Ureter (tissue), 1 donor: ENCODE results near the gene TFDP3. TPM values are rescaled to one million over a fixed set of nuclear protein-coding genes. Genes with fewer than 3 reads are reported as not detected.

Experiments used
- DNase-seq: peaks from one replicate; pipeline ENCODE4 v3.0.0-alpha.2; 2020; ENCODE audit warnings: low spot score
- total RNA-seq: library from RNA; stranded (reverse); gene quantifications from one replicate; pipeline ENCODE4 v1.2.4, GENCODE V29; 2023
- donor health status: DM: yes; HTN: yes; CAD: no.

TFDP3 gene, protein sequence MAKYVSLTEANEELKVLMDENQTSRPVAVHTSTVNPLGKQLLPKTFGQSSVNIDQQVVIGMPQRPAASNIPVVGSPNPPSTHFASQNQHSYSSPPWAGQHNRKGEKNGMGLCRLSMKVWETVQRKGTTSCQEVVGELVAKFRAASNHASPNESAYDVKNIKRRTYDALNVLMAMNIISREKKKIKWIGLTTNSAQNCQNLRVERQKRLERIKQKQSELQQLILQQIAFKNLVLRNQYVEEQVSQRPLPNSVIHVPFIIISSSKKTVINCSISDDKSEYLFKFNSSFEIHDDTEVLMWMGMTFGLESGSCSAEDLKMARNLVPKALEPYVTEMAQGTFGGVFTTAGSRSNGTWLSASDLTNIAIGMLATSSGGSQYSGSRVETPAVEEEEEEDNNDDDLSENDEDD
- not detected for total RNA-seq

DNA sequence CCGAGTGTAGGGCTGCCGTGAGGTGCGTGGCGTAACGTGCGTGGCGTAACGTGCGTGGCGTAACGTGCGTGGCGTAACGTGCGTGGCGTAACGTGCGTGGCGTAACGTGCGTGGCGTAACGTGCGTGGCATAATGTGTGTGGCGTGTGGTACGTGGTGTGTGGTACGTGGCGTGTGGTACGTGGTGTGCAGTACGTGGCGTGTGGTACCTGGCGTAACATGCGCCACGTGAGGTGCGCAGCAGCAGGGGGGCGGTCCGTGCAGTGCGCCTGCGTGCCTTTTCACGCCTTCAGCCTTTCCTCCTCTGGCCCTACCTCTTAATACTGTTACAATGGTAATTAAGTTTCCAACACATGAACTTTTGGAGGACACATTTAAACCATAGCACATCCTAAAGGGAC, at the start of gene TFDP3:
Gene TFDP3, minus strand, starts transcription at position 26 of the 400 bp plus-strand sequence. CDS start 95 bp downstream, outside the sequence.
- no peak for DNase-seq

DNA sequence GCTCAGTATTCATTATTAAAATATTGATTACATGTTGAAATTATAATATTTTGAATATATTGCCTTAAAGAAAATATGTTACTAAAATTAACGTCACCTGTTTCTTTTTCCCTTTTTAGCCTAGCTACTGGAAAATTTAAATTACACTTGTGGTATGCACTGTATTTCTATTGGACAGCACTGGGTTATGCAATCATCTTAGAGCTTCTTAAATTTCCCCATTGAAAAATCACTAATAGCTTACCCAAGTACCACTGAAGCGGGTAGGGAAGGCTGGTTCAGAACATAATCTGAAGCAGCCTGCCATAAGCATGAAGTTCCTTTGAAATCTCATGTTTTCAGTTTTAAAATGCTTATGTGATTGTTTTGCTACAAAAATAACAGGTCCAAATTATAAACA, 49.5 kb upstream of the TFDP3 start:
- DNase-seq = no peak

DNA sequence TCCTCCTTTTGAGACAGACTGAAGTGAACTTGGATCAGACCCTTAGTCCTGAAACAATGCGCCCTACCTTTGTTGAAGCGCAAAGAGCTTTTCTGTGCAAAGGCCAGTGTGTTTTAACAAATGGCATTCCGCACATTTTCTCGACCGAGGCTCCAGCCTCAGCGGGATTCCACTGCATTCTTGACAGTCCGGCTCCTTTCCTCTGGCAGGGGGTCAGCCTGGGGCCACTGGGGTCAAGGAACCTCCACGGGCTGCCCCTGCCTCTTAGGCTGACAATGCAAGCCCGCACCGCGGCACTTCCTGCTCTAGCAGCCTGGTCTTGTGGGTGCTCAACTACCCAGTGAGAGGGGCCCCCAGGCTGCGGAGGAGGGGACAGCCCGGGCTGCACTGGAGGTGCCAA, 47.2 kb upstream of the TFDP3 start:
- no peak for DNase-seq

DNA sequence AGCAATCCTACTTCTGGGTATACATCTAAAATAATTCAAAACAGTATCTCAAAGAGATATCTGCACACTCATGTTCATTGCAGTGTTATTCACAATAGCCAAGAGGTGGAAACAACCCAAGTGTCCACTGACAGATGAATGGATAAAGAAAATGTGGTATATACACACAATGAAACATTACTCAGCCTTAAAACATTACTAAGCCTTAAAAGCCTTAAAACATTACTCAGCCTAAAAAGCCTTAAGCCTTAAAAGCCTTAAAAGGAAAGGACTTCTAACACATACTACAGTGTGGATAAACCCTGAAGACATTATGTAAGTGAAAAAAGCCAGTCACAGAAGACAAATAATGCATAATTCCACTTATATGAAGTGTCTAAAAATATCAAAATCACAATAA, 40.3 kb upstream of the TFDP3 start:
- DNase-seq = no peak

DNA sequence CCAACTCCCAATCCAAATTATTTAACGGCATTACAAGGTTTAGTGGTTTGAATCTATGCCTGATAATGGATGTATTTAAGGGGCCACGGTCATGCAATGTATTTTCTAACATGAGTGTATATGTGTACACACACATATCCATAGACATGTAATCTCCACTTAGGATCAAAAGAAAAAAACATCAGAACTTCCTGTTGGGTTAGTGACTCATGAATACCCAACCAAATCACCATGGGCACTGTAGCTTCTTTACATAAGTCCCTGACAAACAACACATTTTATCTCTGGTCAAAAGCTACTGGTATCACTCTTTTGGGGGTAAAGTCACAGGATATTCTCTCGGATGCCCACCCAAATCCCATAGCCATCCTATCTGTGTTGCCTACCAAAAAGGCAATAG, 36.5 kb upstream of the TFDP3 start:
- no peak for DNase-seq

DNA sequence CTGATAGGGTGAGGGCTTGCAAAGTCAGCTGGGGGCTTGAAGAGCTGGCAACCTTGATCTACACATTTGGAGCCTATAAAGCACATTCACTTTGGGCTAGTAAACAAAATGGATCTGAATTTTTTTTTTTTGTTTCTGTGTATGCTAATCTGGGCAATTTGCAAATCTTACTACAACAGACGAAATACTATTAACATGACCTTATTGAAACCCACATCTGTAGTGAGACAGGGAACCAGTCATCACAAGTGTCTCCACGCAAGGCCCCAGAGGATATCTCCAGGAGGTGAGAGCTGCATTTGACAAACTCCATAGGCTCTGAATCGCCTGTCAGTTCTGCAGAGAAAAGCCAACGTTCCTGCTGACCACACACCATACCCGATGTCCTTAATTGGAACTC, 33.0 kb upstream of the TFDP3 start:
- DNase-seq = no peak

DNA sequence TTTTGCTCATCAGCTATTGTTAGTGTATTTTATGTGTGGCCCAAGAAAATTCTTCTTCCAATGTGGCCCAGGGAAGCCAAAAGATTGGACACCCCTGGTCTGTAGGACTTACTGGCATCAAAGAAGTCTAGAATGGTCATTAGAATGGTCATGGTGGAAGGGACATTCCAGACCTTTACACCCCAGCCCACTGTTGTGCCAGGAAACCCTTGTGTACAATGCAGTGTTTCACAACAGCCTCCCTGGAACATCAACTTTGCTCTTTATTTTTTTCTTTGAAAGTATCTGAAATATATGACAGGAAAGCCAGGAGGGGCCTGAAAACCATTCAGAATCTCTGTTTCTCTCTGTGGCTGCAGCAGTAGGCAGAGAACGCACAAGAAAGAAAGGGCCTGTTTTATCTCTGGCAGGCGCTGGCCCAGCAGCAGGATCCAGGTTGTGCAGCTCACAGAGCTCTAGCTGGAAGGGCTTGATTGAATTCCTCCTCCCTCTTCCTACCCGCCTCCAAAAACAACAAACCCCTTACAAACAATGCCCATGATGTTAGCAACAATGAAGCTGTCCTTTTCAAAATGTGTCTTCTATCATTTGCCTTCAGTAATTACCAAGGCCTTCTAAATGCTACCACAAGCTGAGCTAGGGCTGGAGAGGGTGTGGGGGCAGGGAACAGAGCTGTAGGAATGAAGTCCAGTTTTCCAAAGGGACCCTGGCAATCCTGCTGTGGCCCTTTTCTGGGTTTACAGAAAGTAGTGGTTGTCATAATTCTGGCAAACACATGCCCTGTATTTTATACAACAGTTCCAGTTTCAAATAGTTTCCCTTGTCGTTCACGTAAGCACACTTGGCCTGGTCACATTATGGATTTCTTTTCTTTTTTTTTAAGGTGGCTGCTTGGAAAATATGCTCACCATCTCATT, 32.3 kb upstream of the TFDP3 start:
- DNase-seq = no peak

DNA sequence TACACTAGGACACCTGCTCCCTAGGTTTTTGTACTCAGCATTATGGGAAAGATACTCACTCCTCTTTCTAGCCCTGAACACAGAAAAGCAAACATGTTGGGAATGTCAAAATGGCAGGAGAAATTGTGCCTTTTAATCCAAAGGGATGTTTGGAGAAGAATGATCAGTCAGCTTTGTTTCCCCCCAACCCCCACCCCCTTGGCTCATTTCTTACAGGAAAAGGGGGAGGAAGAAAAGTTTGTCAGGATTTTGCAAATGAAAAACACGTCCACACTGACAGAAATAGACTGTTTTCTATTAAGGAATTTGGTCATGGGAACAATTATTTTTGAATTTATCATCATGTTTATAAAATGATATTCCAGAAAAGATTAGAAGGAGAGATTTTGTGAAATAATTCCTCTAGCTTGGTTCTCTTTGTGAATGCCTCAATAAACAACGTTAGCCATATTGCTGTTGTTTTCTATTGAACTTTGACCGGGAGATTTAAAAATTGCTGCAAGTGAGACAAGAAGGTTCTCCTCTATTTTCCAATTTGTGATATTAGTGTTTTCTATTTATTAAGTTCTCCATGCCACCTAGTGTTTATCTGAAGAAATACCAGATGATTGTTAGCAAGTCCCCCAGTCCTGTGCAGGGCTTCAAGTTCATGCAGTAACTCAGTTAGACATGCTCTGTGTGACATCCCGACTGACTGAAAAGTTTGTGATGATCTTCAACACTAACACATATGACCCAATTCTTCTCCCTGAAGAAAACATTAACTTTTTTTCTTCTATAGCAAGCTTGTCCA, 31.3 kb upstream of the TFDP3 start:
- no peak for DNase-seq

DNA sequence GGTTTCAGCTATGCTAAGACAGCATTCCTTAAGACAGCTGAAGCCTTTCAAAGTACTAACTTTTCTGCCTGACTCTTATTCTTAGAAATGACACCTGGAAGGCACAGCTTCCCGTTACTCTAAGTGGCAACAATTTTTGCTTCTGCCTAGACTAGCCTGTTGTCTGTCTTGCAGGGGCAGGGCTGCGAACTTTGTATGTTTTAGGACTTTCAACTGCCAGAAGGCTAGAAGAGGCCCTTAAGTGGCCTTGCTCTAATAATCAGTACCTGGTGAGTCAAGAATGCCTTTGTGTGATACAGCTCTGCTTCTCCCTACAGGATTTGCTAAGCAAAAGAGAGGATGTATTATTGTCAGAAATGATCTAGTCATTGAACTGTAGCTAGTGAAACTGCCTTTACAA, 30.0 kb upstream of the TFDP3 start:
- DNase-seq = no peak

DNA sequence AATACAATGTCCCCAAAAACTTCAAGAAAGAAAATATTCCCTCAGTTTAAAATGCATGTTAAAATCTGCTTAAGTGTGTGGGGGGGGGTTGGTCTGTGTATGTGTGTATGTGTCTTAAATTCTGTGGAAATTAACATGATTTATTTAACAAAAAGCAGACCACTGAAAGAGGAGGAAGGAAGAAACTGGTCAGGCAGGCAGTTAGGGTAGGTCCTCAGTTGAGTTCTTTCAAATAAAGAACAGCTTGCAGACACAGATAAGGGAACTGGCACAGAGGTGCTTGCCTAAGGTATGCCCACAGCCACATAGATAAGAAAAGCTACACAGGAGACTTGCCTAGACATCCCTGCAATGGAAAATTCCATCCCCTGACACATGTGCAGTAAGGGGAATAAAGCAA, 28.8 kb upstream of the TFDP3 start:
- no peak for DNase-seq

DNA sequence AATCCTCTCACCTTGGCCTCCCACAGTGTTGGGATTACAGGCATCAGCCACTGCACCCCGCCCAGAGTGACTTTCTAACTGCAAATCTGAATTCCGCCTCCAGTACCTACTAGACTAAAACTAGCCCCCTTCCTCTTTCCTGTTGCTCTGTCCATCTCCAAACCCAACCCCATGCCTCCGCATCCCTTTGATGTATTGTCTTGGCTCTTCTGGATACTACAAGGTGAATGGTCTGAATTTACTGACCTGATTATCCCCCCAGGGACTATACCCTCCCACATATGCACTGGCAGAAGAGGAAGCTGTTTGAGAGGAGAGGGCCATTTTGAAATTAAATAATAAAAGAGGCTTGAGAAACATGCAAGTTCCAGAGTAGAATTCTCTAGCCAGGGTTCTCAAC, 17.7 kb upstream of the TFDP3 start:
- no peak for DNase-seq

DNA sequence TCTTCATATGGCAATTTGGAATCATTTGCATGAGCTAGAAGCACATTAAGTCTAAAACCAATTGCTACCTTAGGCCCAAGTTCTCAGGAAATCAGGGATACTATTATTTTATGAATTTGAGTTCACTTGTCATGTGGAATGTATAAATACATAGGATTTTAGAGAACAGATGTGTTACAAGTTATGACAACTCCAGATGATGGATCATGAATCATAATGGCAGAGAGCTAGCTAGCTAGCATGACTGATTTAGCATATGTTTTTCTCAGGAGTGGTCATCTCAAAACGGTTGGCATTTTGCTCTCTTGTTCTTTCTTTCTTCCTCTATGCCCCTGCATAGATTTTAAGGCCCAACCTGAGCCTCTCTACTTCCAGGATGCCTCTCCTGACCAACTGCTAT, 14.2 kb upstream of the TFDP3 start:
- DNase-seq = no peak

DNA sequence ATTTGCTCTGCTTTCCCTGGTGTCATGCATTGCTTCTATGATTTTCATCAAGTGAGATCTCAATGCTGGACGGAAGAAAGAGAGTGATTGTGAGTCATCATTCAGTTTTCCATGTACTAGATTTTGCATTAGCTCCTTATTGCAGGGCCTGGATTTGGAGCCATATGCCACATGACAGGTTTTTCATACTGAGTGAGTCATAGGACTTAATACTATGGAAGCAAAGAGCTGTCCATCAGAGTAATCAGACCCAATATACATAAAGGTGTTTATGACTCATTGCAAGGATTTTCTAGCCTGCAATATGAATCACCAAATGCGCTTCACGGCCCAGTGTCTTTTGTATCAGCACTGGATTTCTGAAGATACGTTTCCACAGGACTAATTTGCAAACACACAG, 11.2 kb upstream of the TFDP3 start:
- no peak for DNase-seq

DNA sequence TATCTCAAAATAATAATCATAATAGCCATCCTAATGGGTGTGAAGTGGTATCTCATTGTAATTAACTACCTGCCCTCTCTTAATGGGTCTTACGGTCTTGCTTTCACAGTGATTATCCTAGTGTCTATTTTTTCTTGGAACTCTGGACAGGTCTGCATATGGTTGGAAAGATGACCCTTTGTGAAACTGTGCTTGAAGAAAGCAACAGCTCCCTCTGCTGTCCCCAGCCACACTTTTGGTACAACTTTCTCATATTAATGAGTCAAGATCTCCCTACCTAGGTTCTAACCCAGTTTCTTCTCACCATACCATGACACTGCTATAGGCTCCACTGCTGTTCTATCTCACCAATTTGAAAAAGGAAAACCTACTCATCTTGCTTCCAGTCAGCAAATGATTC, 2.4 kb downstream of the TFDP3 start:
- no peak for DNase-seq

DNA sequence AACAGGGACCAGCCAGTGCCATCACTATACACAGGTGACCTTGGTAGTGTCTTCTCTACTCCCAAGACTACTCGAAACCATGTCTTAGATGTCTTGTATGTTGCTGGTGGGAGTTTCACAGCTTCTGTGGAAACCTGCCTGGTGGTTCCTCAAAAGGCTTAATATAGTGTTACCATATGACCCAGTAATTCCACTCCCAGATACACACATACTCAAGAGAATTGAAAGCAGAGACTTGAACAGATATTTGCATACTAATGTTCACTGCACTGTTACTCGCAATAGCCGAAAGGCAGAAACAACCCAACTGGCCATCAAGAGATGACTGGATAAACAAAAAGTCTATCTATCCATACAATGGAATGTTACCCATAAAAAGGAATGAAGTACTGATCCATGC, 3.1 kb downstream of the TFDP3 start:
- DNase-seq = no peak

DNA sequence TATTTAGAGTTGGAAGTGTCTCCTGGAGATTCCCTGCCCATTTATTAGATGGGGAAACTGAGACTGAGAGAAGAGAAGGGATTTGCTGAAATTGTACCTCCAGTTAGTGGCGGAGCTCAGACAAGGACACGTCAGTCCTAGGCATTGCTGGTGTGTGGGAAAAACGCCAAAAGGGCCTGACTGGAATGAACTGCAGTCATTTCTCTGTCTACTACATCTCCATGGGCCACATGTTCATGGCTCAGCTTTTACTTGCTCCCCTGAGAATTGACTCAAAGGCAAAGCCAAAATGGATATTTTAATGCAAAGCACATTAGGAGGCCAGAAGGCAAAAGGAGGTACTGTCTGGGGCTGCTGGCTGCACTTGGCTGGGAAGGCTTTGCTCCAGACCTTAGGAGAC, 3.9 kb downstream of the TFDP3 start:
- DNase-seq = no peak

DNA sequence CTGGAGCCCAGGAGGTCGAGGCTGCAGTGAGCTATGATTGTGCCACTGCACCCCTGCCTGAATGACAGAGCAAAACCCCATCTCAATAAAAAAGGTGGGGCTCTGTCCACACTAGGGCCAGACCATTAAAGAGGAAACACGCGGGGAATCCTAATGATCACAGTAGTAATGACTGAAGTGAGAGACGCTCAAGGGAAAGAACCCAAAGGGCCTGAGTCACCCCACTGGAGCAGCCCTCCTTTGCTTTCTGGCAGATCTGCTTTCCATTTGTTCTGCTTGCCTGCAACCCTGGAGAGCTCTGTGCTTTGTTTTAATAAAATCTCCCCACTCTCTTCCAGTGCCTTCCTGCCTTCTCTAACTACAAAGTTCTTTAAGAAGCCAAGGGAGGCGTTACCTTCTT, 5.0 kb downstream of the TFDP3 start:
- no peak for DNase-seq

DNA sequence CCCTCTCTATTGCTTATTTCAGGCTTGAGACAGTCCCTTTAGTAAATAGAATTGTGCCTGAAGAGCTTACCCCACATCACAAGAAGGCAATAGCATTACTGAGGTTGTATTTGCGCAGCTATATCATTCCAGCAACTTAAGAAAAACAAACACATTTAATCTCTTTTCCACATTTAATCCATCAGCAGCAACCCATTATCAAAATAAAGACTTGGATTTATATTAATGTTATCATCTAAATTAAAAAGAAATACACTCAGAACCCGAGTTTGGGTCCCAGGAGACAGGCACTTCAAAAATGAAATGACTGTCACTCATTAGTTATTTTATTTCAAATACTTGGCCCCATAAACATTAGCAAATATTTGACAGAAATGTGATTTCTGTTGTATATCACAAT, 10.4 kb downstream of the TFDP3 start:
- no peak for DNase-seq

DNA sequence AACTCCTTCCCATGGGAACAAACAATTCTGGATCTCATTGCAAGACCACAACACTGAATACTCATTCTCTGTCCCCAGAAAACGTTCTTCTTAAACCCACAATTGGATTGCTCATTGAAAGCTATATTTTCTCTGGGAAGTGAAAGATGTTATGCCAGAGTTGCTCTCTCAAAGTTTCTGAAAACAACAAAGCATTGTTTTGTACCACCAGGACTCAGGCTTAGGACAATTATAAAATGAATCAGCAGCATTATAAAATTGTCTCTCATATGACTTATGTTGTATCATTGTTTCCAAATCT, 26.5 kb downstream of the TFDP3 start:
- no peak for DNase-seq

DNA sequence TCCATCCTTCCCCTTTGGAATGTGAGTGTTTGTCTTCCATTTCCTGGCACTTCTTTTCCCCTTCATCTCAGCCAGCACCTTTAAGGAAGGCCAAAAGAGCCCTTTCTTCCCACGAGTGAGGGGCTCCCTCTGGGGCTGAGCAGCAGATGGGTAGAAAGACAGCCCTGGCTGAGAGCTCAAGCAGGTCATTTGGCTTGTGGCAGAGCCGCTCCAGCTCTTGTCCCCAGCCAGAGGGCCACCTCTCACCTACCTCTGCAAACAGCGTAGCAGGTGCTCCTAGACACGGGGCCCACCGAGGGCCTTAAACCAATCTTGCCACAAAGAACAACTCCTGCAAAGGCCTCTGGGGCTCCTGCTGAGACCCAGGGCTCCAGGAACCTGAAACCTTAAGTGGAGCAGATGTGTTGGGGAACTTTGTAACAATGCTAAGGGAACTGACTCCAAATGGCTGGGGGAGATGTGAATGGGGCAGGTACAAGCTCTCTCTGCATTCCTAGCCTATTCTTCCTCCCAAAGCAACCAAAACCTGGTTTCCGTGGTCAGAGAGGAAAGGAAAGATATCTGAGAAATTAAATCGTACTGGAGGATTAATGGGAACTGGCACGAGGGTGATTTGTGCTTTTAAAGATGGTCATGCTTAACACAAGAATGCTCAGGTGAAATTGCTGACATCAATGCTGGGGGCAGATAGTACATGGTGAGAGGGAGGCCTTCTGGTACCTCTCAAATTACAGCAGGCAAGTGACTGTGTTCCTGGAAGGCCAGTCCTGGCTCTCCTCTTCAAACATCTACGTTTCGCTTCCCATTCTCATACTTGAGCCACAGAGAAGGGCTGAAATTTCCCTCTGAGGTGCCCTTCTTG, 27.0 kb downstream of the TFDP3 start:
- no peak for DNase-seq

DNA sequence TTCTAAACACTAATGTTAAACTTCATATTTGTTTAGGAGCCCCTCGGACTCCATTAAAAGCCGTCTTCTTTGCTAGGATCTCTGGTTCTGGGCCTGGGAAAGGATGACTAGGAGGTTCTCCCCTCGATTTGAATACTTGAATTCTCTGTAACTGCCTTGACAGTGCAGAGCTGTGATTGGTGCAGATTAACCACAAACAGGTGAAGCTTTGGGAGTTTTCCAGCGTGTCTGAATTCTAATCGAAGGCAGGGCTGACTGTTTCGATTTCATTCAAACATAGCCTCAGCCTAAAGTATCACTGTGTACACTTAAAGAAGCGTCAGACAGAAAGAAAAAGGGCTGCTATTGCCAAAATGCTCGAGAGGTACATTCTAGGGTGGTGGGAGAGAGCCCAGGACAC, 29.0 kb downstream of the TFDP3 start:
- no peak for DNase-seq

DNA sequence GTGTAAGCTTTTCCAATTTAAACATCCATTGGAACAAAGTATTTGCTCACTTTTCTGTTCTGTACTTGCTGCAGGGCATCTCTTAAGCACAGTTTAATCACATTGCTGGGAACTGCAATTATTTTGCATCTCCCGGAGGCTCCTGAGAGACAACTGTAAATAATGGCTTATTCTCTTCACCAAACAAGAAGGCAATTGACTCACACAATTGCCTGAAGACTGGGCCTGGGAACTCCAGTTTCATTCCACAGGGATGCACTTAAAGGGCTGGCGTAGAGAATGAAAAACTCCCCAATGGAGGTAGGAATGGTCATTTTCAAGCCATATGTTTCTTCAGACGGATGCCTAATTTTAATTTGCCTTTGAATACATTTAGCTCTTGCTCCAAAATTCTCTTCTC, 29.5 kb downstream of the TFDP3 start:
- DNase-seq = no peak
